SK-N-SH (cell line): ENCODE results near the gene MEPCE. TPM values are rescaled to one million over a fixed set of nuclear protein-coding genes. Genes with fewer than 3 reads are reported as not detected.

Experiments
- CTCF ChIA-PET: fragments of 300-600, 350-600 bp; formaldehyde crosslinking; extraction: SDS; loops from one replicate; lab custom pipeline; 2021; lab: Yijun Ruan, JAX
- POLR2A ChIA-PET: fragments of 350-600 bp; sonication (Branson Sonifier 250); formaldehyde crosslinking; extraction: SDS; loops from one replicate; lab custom pipeline; 2020; ENCODE audit warnings: antibody characterized with exemption, inconsistent platforms; lab: Yijun Ruan, JAX
- DNase-seq: peaks from one replicate; pipeline ENCODE4 v3.0.0; 2012
- H2AFZ ChIP-seq: fragments of 200-600 bp; sonication (generic); 2 replicates; pipeline ENCODE4 v1.8.1; 2016; ENCODE audit warnings: antibody characterized with exemption, mild to moderate bottlenecking, low read depth
- H3F3A ChIP-seq: fragments of 200-600 bp; sonication (generic); replicated peaks from 2 replicates; pipeline ENCODE3; 2016; ENCODE audit warnings: antibody characterized with exemption, mild to moderate bottlenecking; ENCODE audit not compliant: insufficient read depth
- H3K27ac ChIP-seq, 2 experiments: fragments of 200-500 bp in 1 of 2; fragments of 200-600 bp in 1 of 2; sonication (Bioruptor generic) in 1 of 2; sonication (generic), shearing (Covaris generic) in 1 of 2; 2 replicates each; pipeline versions ENCODE4 v1.5.1 to v1.6.1; 2014 to 2016; ENCODE audit warnings: low read depth in 2 of 2, inconsistent platforms in 1 of 2, low read length in 1 of 2, mild to moderate bottlenecking in 1 of 2, mixed read lengths in 1 of 2
- H3K27me3 ChIP-seq: fragments of 200-600 bp; sonication (generic), shearing (Covaris generic); 2 replicates; pipeline ENCODE4 v1.6.1; 2016; ENCODE audit warnings: mixed run types; ENCODE audit not compliant: insufficient read depth
- H3K36me3 ChIP-seq, 2 experiments: fragments of 200-500 bp in 1 of 2; fragments of 200-600 bp in 1 of 2; sonication (Bioruptor generic) in 1 of 2; sonication (generic) in 1 of 2; replicated peaks in 1 of 2; 2 replicates each; pipeline versions ENCODE3 to v1.5.1; 2014 to 2016; ENCODE audit warnings: low read length in 1 of 2, mild to moderate bottlenecking in 1 of 2; ENCODE audit not compliant: insufficient read depth in 2 of 2, control insufficient read depth in 1 of 2
- H3K4me1 ChIP-seq, 2 experiments: fragments of 200-500 bp in 1 of 2; fragments of 200-600 bp in 1 of 2; sonication (Bioruptor generic) in 1 of 2; sonication (generic), shearing (Covaris generic) in 1 of 2; 2 replicates each; pipeline versions ENCODE4 v1.5.1 to v1.6.1; 2014 to 2016; ENCODE audit warnings: low read depth in 1 of 2, low read length in 1 of 2, mixed run types in 1 of 2; ENCODE audit not compliant: insufficient read depth in 2 of 2, control insufficient read depth in 1 of 2
- H3K4me2 ChIP-seq: fragments of 200-600 bp; sonication (generic), shearing (Covaris generic); 2 replicates; pipeline ENCODE4 v1.6.1; 2017; ENCODE audit warnings: mixed run types
- H3K4me3 ChIP-seq, 2 experiments: fragments of 200-500 bp in 1 of 2; fragments of 200-600 bp in 1 of 2; sonication (Bioruptor generic) in 1 of 2; sonication (generic), shearing (Covaris generic) in 1 of 2; 2 replicates each; pipeline versions ENCODE4 v1.5.1 to v1.8.1; 2014 to 2016; ENCODE audit warnings: low read depth in 2 of 2, inconsistent platforms in 1 of 2, low read length in 1 of 2, mild to moderate bottlenecking in 1 of 2, mixed read lengths in 1 of 2, moderate library complexity in 1 of 2
- H3K79me2 ChIP-seq: fragments of 200-600 bp; sonication (generic); 2 replicates; pipeline ENCODE4 v1.8.1; 2017; ENCODE audit warnings: mild to moderate bottlenecking; ENCODE audit not compliant: insufficient read depth
- H3K9ac ChIP-seq: fragments of 200-600 bp; sonication (generic); 2 replicates; pipeline ENCODE4 v1.6.1; 2017; ENCODE audit warnings: mixed run types
- H3K9me2 ChIP-seq: fragments of 200-600 bp; sonication (generic); 2 replicates; pipeline ENCODE4 v1.6.1; 2017; ENCODE audit warnings: mixed run types
- H3K9me3 ChIP-seq: fragments of 200-600 bp; sonication (generic); 2 replicates; pipeline ENCODE4 v1.6.1; 2017; ENCODE audit warnings: mixed run types, mild to moderate bottlenecking, moderate library complexity
- H4K20me1 ChIP-seq: fragments of 200-600 bp; sonication (generic); 2 replicates; pipeline ENCODE4 v1.6.1; 2017; ENCODE audit warnings: mild to moderate bottlenecking, mixed run types; ENCODE audit not compliant: insufficient read depth
- CHD2 ChIP-seq: fragments of 150-350 bp; IDR thresholded peaks from 2 replicates; pipeline ENCODE4 v1.6.1; 2018; ENCODE audit warnings: low read length; ENCODE audit not compliant: partially characterized antibody
- ELF1 ChIP-seq: IDR thresholded peaks from 2 replicates; pipeline ENCODE4 v1.4.0; 2012
- EP300 ChIP-seq, 2 experiments: IDR thresholded peaks; 2 replicates each; pipeline versions ENCODE4 v1.4.0 to v1.6.1; 2012; ENCODE audit warnings: borderline replicate concordance in 1 of 2, low read depth in 1 of 2, low read length in 1 of 2
- FOSL2 ChIP-seq: IDR thresholded peaks from 2 replicates; pipeline ENCODE4 v1.4.0; 2012; ENCODE audit warnings: low read depth, mild to moderate bottlenecking, moderate library complexity, borderline replicate concordance
- FOXJ3 ChIP-seq: sonication (generic); formaldehyde crosslinking; IDR thresholded peaks from 2 replicates; pipeline ENCODE4 v1.5.1; 2020; ENCODE audit warnings: mild to moderate bottlenecking, missing genetic modification reagents
- GABPA ChIP-seq: IDR thresholded peaks from 2 replicates; pipeline ENCODE4 v1.4.0; 2012; ENCODE audit warnings: low read depth, mild to moderate bottlenecking
- GATA2 ChIP-seq: sonication (generic); formaldehyde crosslinking; IDR thresholded peaks from 2 replicates; pipeline ENCODE4 v1.5.0; 2020; ENCODE audit warnings: mild to moderate bottlenecking, missing genetic modification reagents
- JUND ChIP-seq: IDR thresholded peaks from 2 replicates; pipeline ENCODE4 v1.4.0; 2012
- MAX ChIP-seq: IDR thresholded peaks from 2 replicates; pipeline ENCODE4 v1.4.0; 2012; ENCODE audit warnings: low read depth
- MEF2A ChIP-seq: IDR thresholded peaks from 2 replicates; pipeline ENCODE4 v1.4.0; 2012; ENCODE audit warnings: low read depth, borderline replicate concordance
- MXI1 ChIP-seq: IDR thresholded peaks from 2 replicates; pipeline ENCODE4 v1.6.1; 2012; ENCODE audit warnings: mild to moderate bottlenecking, low read depth, low read length, improper control_type of control experiment
- NFIC ChIP-seq: IDR thresholded peaks from 2 replicates; pipeline ENCODE4 v1.4.0; 2012; ENCODE audit warnings: borderline replicate concordance
- PBX3 ChIP-seq: IDR thresholded peaks from 2 replicates; pipeline ENCODE4; 2012
- POLR2AphosphoS5 ChIP-seq: IDR thresholded peaks from 2 replicates; pipeline ENCODE4 v1.6.1; 2012; ENCODE audit warnings: low read depth, low read length
- SIN3A ChIP-seq: IDR thresholded peaks from 2 replicates; pipeline ENCODE4 v1.6.1; 2012; ENCODE audit warnings: low read depth, mild to moderate bottlenecking, low read length, moderate library complexity, borderline replicate concordance
- TCF12 ChIP-seq: IDR thresholded peaks from 2 replicates; pipeline ENCODE4 v1.4.0; 2012
- WGBS: methylation state at CpG from one replicate; pipeline ENCODE4 v1.1.6; 2017; ENCODE audit warnings: low lambda C conversion rate; 5-methylcytosine and 5-hydroxymethylcytosine counted together
- polyA plus RNA-seq, 3 experiments: library from polyadenylated mRNA; depleted of rRNA; stranded (reverse); fragments of >200 nt; gene quantifications; 2 replicates each; pipeline ENCODE4 v1.2.3, GENCODE V29; 2012
- TF ChIP-seq, protein P1 (sequence below): fragments of 150-350 bp; IDR thresholded peaks from 2 replicates; pipeline ENCODE4 v1.6.1; 2016; ENCODE audit warnings: mild to moderate bottlenecking, low read depth, low read length
- TF ChIP-seq, protein P2 (sequence below): fragments of 200-600 bp; sonication (generic); IDR thresholded peaks from 2 replicates; pipeline ENCODE4 v1.6.1; 2017; ENCODE audit warnings: antibody characterized with exemption, mild to moderate bottlenecking, moderate library complexity

The MEPCE gene
- polyA plus RNA-seq, 1 of the 3 experiments (the other 2 are of a cell fraction): 20.2 TPM

GRCh38 chr7:100435401-100436304 is 6.0 kb downstream of the MEPCE start:
- peaks cover 52% of the 10 kb centered on the region for H3K79me2 ChIP-seq
- H3K9ac ChIP-seq: peak overlapping the region; percentile 91
- peaks cover 13% of the 10 kb centered on the region for H4K20me1 ChIP-seq
- DNase-seq: peak; percentile 81
- H3K4me2 ChIP-seq: peak overlapping the region; percentile 100
- H3K9me3 ChIP-seq: no peaks in the 10 kb centered on the region
- H3K27ac ChIP-seq: peak overlapping the region; percentile 79 to 92
- no peaks in the 10 kb centered on the region for H3K9me2 ChIP-seq
- H3K27me3 ChIP-seq: no peaks in the 10 kb centered on the region
- peaks cover 45% of the 10 kb centered on the region for H3F3A ChIP-seq
- TF ChIP-seq MXI1 (peak; percentile 53; the same call in 1 of the 2 replicates), JUND (0 out of 2 replicates have a peak, but pooled peaks have one; percentile 9), MAX (peak; percentile 75), ELF1 (peak; percentile 54; the same call in 1 of the 2 replicates), CHD2 (peak; percentile 10), PBX3 (peak; percentile 2; the same call in 1 of the 2 replicates), POLR2AphosphoS5 (no peak)
- TF ChIP-seq, protein P1, sequence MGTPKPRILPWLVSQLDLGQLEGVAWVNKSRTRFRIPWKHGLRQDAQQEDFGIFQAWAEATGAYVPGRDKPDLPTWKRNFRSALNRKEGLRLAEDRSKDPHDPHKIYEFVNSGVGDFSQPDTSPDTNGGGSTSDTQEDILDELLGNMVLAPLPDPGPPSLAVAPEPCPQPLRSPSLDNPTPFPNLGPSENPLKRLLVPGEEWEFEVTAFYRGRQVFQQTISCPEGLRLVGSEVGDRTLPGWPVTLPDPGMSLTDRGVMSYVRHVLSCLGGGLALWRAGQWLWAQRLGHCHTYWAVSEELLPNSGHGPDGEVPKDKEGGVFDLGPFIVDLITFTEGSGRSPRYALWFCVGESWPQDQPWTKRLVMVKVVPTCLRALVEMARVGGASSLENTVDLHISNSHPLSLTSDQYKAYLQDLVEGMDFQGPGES: no peak
- ChIA-PET POLR2A (interaction anchor here (1.0 to 1.5 kb wide), 2 partner anchors 15 to 54 kb away, joined by 5 to 7 read pairs; no protein-coding TSS in a partner anchor), CTCF (interaction anchor here (0.8 to 3.1 kb wide), 7 partner anchors 15 to 124 kb away, joined by 4 to 30 read pairs (median 7); partner anchors contain the start of gene NYAP1)
- peaks cover 22 to 46% of the 10 kb centered on the region in 2 experiments; a peak in 3 of 4 replicates for H3K4me1 ChIP-seq
- H3K4me3 ChIP-seq: peak overlapping the region; percentile 79 to 93
- H2AFZ ChIP-seq: no peak overlapping the region
- WGBS: 10% methylated on average over 9 of the region's 81 CpGs
- H3K36me3 ChIP-seq: peaks cover 41 to 43% of the 10 kb centered on the region in 2 experiments

DNA sequence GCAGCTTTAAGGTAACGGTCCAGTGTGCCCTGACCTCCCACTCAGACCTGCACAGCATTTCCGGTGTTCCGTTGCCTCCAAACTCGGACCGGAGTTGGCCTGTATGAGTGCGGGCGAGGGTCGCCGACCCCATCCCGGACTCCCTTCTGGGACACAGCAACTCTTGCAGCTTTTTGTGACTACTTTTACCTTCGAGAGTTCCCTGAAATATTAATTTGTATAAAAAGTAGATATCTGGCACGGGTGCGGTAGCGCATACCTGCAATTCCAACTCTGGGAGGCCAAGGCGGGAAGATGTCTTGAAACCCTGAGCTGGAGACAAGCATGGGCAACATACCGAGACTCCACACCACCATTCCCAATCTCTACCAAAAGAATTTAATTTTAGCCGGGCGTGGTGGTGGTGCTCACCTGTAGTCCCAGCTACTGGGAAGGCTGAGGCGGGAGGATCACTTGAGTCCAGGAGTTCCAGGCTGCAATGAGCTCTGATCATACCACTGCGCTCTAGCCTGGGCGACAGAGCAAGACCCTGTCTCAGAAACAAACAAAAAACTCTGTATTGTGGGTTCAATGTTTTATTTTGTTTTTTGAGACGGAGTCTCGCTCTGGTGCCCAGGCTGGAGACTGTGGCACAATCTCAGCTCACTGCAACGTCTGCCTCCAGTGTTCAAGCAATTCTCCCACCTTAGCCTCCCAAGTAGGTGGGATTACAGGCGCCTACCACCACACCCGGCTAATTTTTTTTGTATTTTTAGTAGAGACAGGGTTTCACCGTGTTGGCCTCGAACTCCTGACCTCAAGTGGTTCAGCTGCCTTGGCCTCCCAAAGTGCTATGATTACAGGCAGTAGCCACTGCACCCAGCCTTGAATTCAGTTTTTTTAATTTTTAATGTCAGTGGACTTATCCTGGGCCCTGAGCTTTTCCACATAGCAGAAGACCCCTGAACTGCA is 7.8 kb downstream of the MEPCE start:
- POLR2A ChIA-PET: interaction anchor here (0.7 to 1.6 kb wide), 5 partner anchors 9 to 175 kb away, joined by 3 to 7 read pairs (median 5); partner anchors contain the start of genes FBXO24, MOSPD3 and ZCWPW1
- Histone ChIP-seq H3K4me2 (peak overlapping the region; percentile 100), H2AFZ (peak overlapping the region; percentile 97), H3K27me3 (no peaks in the 10 kb centered on the region), H3K9ac (peak overlapping the region; percentile 91), H3K4me1 (peaks cover 6 to 28% of the 10 kb centered on the region in 2 experiments; a peak in 3 of 4 replicates), H3K36me3 (peaks cover 25 to 27% of the 10 kb centered on the region in 2 experiments), H3K4me3 (peak overlapping the region; percentile 79 to 93), H3K9me2 (no peaks in the 10 kb centered on the region), H3K79me2 (peaks cover 35% of the 10 kb centered on the region), H4K20me1 (no peaks in the 10 kb centered on the region)
- DNase-seq: no peak
- 93% methylated on average over 28 of the region's 28 CpGs for WGBS
- TF ChIP-seq GATA2 (CRISPR knock-in tag) (no peak), TCF12 (no peak), MEF2A (no peak), EP300 (IDR thresholded peaks at IDR 0.05; ENCODE audit: borderline replicate concordance in 1 of 2, low read depth in 1 of 2, low read length in 1 of 2) (no peak), NFIC (no peak), FOXJ3 (CRISPR knock-in tag) (no peak), FOSL2 (no peak), JUND (no peak), MXI1 (no peak), MAX (no peak), GABPA (no peak), SIN3A (no peak)
- TF ChIP-seq, protein P2, sequence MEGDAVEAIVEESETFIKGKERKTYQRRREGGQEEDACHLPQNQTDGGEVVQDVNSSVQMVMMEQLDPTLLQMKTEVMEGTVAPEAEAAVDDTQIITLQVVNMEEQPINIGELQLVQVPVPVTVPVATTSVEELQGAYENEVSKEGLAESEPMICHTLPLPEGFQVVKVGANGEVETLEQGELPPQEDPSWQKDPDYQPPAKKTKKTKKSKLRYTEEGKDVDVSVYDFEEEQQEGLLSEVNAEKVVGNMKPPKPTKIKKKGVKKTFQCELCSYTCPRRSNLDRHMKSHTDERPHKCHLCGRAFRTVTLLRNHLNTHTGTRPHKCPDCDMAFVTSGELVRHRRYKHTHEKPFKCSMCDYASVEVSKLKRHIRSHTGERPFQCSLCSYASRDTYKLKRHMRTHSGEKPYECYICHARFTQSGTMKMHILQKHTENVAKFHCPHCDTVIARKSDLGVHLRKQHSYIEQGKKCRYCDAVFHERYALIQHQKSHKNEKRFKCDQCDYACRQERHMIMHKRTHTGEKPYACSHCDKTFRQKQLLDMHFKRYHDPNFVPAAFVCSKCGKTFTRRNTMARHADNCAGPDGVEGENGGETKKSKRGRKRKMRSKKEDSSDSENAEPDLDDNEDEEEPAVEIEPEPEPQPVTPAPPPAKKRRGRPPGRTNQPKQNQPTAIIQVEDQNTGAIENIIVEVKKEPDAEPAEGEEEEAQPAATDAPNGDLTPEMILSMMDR: no peak
- TF ChIP-seq, all 33 proteins: peak for 0
- CTCF ChIA-PET: interaction anchor here (0.8 to 3.1 kb wide), 11 partner anchors 9 to 415 kb away, joined by 3 to 30 read pairs (median 3); partner anchors contain the start of gene SLC12A9
- no peaks in the 10 kb centered on the region for H3K9me3 ChIP-seq
- H3F3A ChIP-seq: peaks cover 42% of the 10 kb centered on the region
- H3K27ac ChIP-seq: peak overlapping the region in 1 of 2 experiments; percentile 79; a peak in 1 of 4 replicates
